CD4-positive, CD25-positive, alpha-beta regulatory T cell (primary cell): ENCODE results near the gene BMP8B. TPM values are rescaled to one million over a fixed set of nuclear protein-coding genes. Genes with fewer than 3 reads are reported as not detected.

Source experiments
- ATAC-seq, 2 donors: fragments of 150-1000 bp; cut with Tn5 transposase; one replicate each; pipeline ENCODE4 v1.10.0; 2021; ENCODE audit warnings: low read depth in 2 of 2, moderate number of reproducible peaks in 2 of 2, moderate library complexity in 1 of 2
- DNase-seq, 3 donors: peaks; one replicate each; pipeline versions ENCODE4 v3.0.0 to v3.0.0-alpha.2; 2012 to 2022; ENCODE audit warnings: mixed read lengths in 1 of 3
- H3K27ac ChIP-seq: one replicate; pipeline ENCODE4 v1.7.0; 2013; ENCODE audit warnings: mild to moderate bottlenecking, low read length; ENCODE audit not compliant: insufficient read depth, poor library complexity, severe bottlenecking
- H3K27me3 ChIP-seq: one replicate; pipeline ENCODE4 v1.7.0; 2013; ENCODE audit warnings: low read length; ENCODE audit not compliant: control insufficient read depth, insufficient read depth
- H3K36me3 ChIP-seq: one replicate; pipeline ENCODE4 v1.7.0; 2013; ENCODE audit warnings: mild to moderate bottlenecking, low read length, moderate library complexity; ENCODE audit not compliant: control insufficient read depth, insufficient read depth
- H3K4me1 ChIP-seq: 2 replicates; pipeline ENCODE4 v1.7.0; 2013; ENCODE audit warnings: mild to moderate bottlenecking, low read length; ENCODE audit not compliant: insufficient read depth, control insufficient read depth, poor library complexity, severe bottlenecking
- H3K4me3 ChIP-seq: one replicate; pipeline ENCODE4 v1.7.0; 2013; ENCODE audit warnings: low read depth, mild to moderate bottlenecking, low read length, moderate library complexity
- H3K9me3 ChIP-seq, 2 experiments: 1 replicate in 1 of 2; 2 replicates in 1 of 2; pipeline ENCODE4 v1.7.0; 2013; ENCODE audit warnings: low read length in 2 of 2, mild to moderate bottlenecking in 1 of 2, moderate library complexity in 1 of 2; ENCODE audit not compliant: control insufficient read depth in 2 of 2
- H3K27ac Mint-ChIP-seq, 3 donors: one replicate each; pipeline ENCODE4 v1.8.0; 2020 to 2022; ENCODE audit warnings: mild to moderate bottlenecking in 3 of 3, mixed read lengths in 3 of 3, moderate library complexity in 2 of 3
- H3K27me3 Mint-ChIP-seq: one replicate; pipeline ENCODE4 v1.8.0; 2022; ENCODE audit warnings: mild to moderate bottlenecking, mixed read lengths
- H3K36me3 Mint-ChIP-seq: one replicate; pipeline ENCODE4 v1.8.0; 2020; ENCODE audit warnings: mixed read lengths
- H3K4me1 Mint-ChIP-seq, 4 donors: one replicate each; pipeline ENCODE4 v1.8.0; 2020 to 2022; ENCODE audit warnings: mixed read lengths in 4 of 4, mild to moderate bottlenecking in 1 of 4
- H3K4me3 Mint-ChIP-seq, 4 donors: one replicate each; pipeline ENCODE4 v1.8.0; 2020 to 2022; ENCODE audit warnings: mild to moderate bottlenecking in 4 of 4, mixed read lengths in 4 of 4, moderate library complexity in 3 of 4
- H3K9me3 Mint-ChIP-seq, 7 donors: one replicate each; pipeline ENCODE4 v1.8.0; 2020 to 2022; ENCODE audit warnings: mixed read lengths in 7 of 7, mild to moderate bottlenecking in 3 of 7, moderate library complexity in 2 of 7
- polyA plus RNA-seq, 4 donors: library from polyadenylated mRNA; unstranded; fragments of 300-500 nt; fragmentation: Illumina TruSeq; gene quantifications; one replicate each; pipeline ENCODE4 v1.2.3, GENCODE V29; 2021
- total RNA-seq: library from RNA; stranded (reverse); gene quantifications from one replicate; pipeline ENCODE4 v1.2.3, GENCODE V29; 2022

The BMP8B gene
- total and polyA plus RNA-seq, 5 donors from 2014 or later, result 0.05 to 0.39 (median 0.10) TPM; not detected in 1

DNA sequence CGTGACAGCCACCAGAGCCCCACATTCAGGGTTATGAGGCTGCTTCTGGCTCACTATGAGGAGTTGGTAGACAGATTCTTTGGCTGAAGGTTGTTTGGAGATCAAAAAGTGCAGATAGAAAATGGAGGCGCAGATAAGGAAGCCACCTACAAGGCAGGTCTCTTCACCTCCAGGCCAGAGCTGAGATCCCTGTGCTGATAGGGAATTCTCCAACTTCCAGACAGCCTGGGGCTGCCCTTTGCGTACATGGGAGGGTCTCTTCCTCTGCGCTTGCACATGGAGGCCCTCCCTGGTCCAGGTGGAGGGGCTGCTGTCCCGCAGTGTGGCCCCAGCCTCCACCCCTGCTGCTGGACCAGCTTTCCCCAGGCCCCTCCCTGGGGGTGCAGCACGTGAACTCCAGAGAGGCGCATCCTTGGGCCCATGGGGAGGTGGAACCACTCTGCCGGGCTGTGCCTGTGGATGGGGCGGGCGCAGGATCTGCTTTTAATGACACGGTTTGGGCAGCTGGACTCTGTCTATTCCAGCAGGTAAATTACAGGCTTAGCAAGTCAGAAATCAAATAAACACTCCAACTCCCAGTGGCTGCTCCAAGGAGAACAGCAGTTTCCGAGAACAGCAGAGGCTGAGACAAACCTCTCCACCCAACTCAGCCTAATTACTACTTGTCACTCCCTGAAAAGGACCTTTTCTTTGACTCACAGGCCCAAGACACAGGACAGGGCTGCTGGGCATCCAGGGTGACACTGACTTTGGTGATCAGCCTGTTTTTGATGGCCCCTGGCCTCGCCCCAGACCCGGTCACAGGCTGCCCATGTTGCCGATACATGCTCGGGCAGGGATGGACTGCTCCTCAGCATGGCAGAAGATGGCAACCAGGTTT is 29.9 kb downstream of the BMP8B start:
- H3K4me1 ChIP-seq, result no peaks in the 10 kb centered on the region
- peaks cover 29% of the 10 kb centered on the region for H3K36me3 Mint-ChIP-seq
- H3K4me3 Mint-ChIP-seq, result no peak overlapping the region

DNA sequence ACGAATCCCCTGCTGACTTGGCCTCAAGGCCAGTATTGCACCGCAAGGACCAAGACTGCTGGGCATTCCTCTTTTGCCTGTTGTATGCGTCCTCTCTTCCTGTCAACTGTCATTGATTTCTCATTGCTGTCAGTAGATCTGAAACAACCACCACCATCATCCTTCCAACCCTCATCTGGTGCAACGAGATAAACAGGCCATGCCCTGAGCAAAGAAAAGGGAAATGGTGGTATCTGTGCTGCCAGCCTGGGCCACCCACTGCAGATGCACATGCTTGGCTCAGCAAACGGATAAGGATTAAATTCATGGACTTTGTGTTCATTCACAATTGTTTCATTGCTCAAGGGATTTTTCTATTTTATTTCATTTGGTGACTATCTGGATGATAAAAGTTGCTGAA is 31.2 kb downstream of the BMP8B start:
- no peaks in the 10 kb centered on the region for H3K9me3 Mint-ChIP-seq
- no peak for ATAC-seq
- DNase-seq, result no peak
- peak overlapping the region in 1 of 3 donors; percentile 29 for H3K27ac Mint-ChIP-seq
- no peak overlapping the region for H3K4me3 ChIP-seq
- no peak overlapping the region for H3K27ac ChIP-seq
- peaks cover 29% of the 10 kb centered on the region for H3K36me3 Mint-ChIP-seq
- H3K27me3 ChIP-seq, result no peaks in the 10 kb centered on the region
- H3K36me3 ChIP-seq, result peaks cover 66% of the 10 kb centered on the region
- H3K4me1 ChIP-seq, result no peaks in the 10 kb centered on the region
- no peaks in the 10 kb centered on the region for H3K9me3 ChIP-seq
- no peak overlapping the region for H3K4me3 Mint-ChIP-seq
- H3K27me3 Mint-ChIP-seq, result no peaks in the 10 kb centered on the region
- H3K4me1 Mint-ChIP-seq, result peaks cover 0 to 3% (median under 1%) of the 10 kb centered on the region in 4 donors

More for the DNA sequence above, 29.9 kb downstream of the BMP8B start:
- Histone ChIP-seq H3K36me3 (peaks cover 53% of the 10 kb centered on the region), H3K27me3 (no peaks in the 10 kb centered on the region), H3K27ac (no peak overlapping the region), H3K9me3 (no peaks in the 10 kb centered on the region), H3K4me3 (no peak overlapping the region)
- Mint-ChIP-seq H3K27ac (no peak overlapping the region), H3K4me1 (peaks cover 0 to 3% (median 0%) of the 10 kb centered on the region in 4 donors), H3K9me3 (no peaks in the 10 kb centered on the region), H3K27me3 (no peaks in the 10 kb centered on the region)
- no peak for ATAC-seq
- DNase-seq, result no peak

DNA sequence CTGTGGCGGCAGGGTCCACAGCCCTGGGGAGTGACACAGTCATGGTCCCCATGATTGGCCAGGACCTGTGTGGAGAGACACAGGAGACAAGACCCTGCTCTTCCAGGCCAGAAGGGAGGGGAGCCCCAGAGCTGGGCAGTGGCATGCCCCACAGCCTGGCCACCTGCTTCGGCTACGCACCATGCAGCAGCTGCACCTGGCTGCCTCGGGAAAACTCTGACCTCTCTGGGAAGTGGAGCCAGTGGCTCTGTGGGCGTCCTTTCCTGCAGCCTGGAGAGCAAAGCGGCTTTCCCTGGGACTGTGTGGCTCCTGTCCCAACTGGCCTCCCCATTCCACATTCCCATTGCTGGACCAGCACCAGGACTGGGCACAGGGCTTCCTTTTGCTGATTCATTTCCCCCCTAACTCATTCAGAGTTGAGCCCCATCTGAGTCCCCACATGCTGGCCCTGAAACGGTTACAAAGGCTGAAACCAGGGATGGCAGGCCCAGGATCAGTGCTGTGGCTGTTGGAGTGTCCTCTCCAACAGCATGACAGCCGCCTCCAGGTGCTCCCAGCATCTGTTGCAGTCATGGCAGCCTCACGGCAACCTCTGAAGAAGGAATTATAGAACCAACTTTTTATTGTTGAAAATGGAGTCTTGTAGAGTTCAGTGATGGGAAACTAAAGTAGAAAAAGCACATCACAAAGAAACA is 32.6 kb downstream of the BMP8B start:
- no peak for DNase-seq
- Histone ChIP-seq H3K36me3 (peaks cover 79% of the 10 kb centered on the region), H3K9me3 (no peaks in the 10 kb centered on the region), H3K27me3 (no peaks in the 10 kb centered on the region), H3K4me3 (no peak overlapping the region), H3K4me1 (no peaks in the 10 kb centered on the region), H3K27ac (no peak overlapping the region)
- Mint-ChIP-seq H3K4me1 (peaks cover 0 to 6% (median 2%) of the 10 kb centered on the region in 4 donors), H3K27me3 (no peaks in the 10 kb centered on the region), H3K4me3 (no peak overlapping the region), H3K36me3 (peaks cover 34% of the 10 kb centered on the region), H3K9me3 (peaks cover 0 to 1% (median 0%) of the 10 kb centered on the region in 7 donors), H3K27ac (no peak overlapping the region)
- no peak for ATAC-seq

DNA sequence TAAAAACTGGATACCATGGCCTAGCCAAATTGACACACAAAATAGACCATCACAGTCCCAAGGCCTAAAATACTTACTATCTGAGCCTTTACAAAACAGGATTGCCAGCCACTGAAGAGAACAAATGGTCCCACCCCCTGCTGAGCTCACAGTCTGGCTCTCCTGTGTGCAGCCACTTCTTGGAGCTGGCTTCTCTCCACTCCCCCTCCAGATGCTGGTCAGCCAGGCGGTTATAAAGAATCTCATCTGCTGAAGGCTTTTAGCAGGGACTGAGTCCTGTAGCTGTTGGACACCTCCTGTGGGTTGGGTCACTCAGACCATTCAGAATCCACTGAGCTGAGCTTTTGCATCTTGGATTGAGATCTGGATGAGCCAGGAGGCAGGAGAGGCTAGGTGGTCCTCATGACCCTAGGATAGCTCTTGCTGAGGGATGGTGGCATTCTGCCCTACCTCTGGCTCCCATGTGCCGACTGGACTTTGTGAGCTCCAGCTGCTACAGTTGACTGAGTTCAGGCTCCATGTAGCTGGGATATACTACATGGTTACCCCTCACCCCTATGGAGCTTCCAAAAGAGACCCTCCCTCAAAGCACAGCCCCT is 33.7 kb downstream of the BMP8B start:
- H3K4me3 Mint-ChIP-seq, result no peak overlapping the region
- no peaks in the 10 kb centered on the region for H3K27me3 ChIP-seq
- H3K4me1 ChIP-seq, result no peaks in the 10 kb centered on the region
- H3K4me3 ChIP-seq, result no peak overlapping the region
- H3K27me3 Mint-ChIP-seq, result no peaks in the 10 kb centered on the region
- H3K9me3 ChIP-seq, result no peaks in the 10 kb centered on the region
- no peak for DNase-seq
- H3K4me1 Mint-ChIP-seq, result peaks cover 0 to 10% (median 5%) of the 10 kb centered on the region in 4 donors
- peaks cover 45% of the 10 kb centered on the region for H3K36me3 Mint-ChIP-seq
- no peak overlapping the region for H3K27ac Mint-ChIP-seq
- no peak for ATAC-seq
- peaks cover 90% of the 10 kb centered on the region for H3K36me3 ChIP-seq
- peaks cover 0 to 1% (median 0%) of the 10 kb centered on the region in 7 donors for H3K9me3 Mint-ChIP-seq
- no peak overlapping the region for H3K27ac ChIP-seq

DNA sequence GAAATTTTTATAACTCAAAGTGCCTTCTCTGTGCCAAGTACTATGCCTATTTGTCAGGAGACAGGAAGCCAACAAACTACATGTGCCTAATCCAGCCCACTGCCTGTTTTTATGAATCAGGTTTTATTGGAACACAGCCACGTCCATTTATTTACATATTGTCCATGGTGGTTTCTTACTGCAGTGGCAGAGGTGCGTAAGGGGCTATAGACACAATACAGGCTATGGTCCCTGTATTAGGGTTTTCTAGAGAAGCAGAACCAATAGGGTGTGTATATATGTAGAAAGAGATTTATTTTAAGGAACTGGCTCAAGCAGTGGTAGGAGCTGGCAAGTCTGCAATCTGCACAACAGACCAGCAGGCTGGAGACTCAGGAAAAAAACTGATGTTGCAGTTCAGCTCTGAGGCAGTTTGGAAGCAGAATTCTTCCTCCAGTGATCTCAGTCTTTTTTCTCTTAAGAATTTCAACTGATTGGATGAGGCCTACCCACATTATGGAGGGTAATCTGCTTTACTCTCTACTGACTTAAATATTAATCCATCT is 34.6 kb downstream of the BMP8B start:
- H3K27ac ChIP-seq, result no peak overlapping the region
- H3K4me3 ChIP-seq, result no peak overlapping the region
- peaks cover 46% of the 10 kb centered on the region for H3K36me3 Mint-ChIP-seq
- ATAC-seq (no peak), DNase-seq (no peak)
- H3K4me1 ChIP-seq, result no peaks in the 10 kb centered on the region
- H3K27me3 Mint-ChIP-seq, result no peaks in the 10 kb centered on the region
- H3K27me3 ChIP-seq, result no peaks in the 10 kb centered on the region
- H3K9me3 Mint-ChIP-seq, result peaks cover 0 to 1% (median 0%) of the 10 kb centered on the region in 7 donors
- no peak overlapping the region for H3K4me3 Mint-ChIP-seq
- H3K4me1 Mint-ChIP-seq, result peaks cover 3 to 10% (median 5%) of the 10 kb centered on the region in 4 donors
- H3K9me3 ChIP-seq, result no peaks in the 10 kb centered on the region
- H3K36me3 ChIP-seq, result peaks cover 91% of the 10 kb centered on the region
- H3K27ac Mint-ChIP-seq, result no peak overlapping the region

DNA sequence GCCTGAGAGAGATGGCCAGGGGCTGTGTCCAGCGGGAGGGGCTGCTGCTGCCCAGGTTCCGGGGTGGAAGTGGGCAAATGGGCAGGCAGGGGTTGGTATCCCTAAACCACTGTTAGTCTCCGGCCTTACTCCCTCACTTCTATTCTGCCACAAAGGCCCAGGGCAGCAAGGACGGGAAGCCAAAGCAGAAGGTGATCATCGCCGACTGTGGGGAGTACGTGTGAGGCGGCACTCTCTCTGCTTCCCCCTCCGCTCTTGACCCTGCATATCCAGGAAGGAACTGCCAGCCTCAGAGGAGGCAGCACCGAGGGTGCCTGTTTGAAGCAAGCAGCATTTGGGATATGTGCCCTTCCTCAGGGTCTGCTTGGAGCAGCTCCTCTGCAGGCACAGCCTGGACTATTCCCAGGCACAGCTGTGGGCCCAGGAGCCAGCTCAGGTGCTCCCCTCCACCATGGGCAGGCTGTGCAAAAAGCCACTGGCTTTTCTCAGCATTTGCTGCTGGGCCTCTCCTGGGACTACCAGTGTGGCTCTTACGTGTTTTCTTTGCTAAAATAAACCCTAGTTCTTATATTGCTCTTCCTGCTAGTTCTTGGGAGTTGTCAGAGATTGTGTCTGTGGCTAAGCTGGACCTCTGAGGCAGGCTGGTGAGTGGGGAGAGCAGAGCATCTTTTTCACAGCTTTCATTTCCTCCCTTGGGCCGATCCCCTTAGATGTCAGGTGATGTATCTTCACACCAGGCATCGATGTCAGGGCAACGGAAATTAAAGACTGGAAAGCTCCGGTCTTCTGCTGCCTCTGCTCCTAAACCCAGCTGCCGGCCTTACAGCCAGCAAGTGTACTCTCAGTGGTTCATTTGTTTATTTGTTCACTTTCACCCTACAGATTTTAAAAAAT is 35.3 kb downstream of the BMP8B start:
- ATAC-seq (no peak), DNase-seq (no peak)
- Histone ChIP-seq H3K27me3 (no peaks in the 10 kb centered on the region), H3K4me3 (no peak overlapping the region), H3K36me3 (peaks cover 96% of the 10 kb centered on the region), H3K27ac (no peak overlapping the region), H3K4me1 (no peaks in the 10 kb centered on the region), H3K9me3 (no peaks in the 10 kb centered on the region)
- H3K9me3 Mint-ChIP-seq, result peaks cover 0 to 1% (median 0%) of the 10 kb centered on the region in 7 donors
- H3K27ac Mint-ChIP-seq, result no peak overlapping the region
- peaks cover 3 to 10% (median 5%) of the 10 kb centered on the region in 4 donors for H3K4me1 Mint-ChIP-seq
- no peak overlapping the region for H3K4me3 Mint-ChIP-seq
- peaks cover 47% of the 10 kb centered on the region for H3K36me3 Mint-ChIP-seq
- H3K27me3 Mint-ChIP-seq, result no peaks in the 10 kb centered on the region

DNA sequence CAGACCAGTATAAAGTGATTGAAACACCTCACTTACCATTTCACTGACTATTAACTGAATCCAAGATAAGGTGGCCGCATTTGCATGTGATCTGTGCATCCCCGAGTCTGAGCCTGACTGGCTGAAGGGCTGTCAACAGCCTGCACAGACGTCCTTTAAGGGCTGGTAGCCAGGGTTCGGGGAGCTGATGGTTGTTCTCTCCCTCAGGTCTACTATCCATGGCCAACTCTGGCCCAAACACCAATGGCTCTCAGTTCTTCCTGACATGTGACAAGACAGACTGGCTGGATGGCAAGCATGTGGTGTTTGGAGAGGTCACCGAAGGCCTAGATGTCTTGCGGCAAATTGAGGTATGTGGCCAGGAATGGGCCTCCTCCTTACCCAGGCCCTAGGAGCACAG is 36.0 kb downstream of the BMP8B start:
- no peak overlapping the region for H3K27ac ChIP-seq
- no peaks in the 10 kb centered on the region for H3K27me3 ChIP-seq
- no peak overlapping the region for H3K4me3 ChIP-seq
- DNase-seq (no peak), ATAC-seq (no peak)
- H3K4me1 Mint-ChIP-seq, result peaks cover 5 to 10% (median 6%) of the 10 kb centered on the region in 4 donors
- H3K36me3 ChIP-seq, result peaks cover 98% of the 10 kb centered on the region
- no peaks in the 10 kb centered on the region for H3K4me1 ChIP-seq
- H3K27me3 Mint-ChIP-seq, result no peaks in the 10 kb centered on the region
- H3K4me3 Mint-ChIP-seq, result no peak overlapping the region
- H3K27ac Mint-ChIP-seq, result no peak overlapping the region
- peaks cover 0 to 1% (median 0%) of the 10 kb centered on the region in 7 donors for H3K9me3 Mint-ChIP-seq
- H3K36me3 Mint-ChIP-seq, result peaks cover 46% of the 10 kb centered on the region
- H3K9me3 ChIP-seq, result no peaks in the 10 kb centered on the region
